Measurements from ENCODE around the gene NUP88. TPM values are rescaled to one million over a fixed set of nuclear protein-coding genes. Genes with fewer than 3 reads are reported as not detected.
A peak's percentile ranks its signal among the peaks of the same experiment; 100 is the strongest.
"Not testable (repeated sequence)": the region's sequence is repeated elsewhere in the genome, so short reads cannot be mapped to it uniquely, and the experiment has no call there.

Gene NUP88
- total RNA-seq, 2 donors from 2014 or later = 77.2 to 101 TPM

DNA sequence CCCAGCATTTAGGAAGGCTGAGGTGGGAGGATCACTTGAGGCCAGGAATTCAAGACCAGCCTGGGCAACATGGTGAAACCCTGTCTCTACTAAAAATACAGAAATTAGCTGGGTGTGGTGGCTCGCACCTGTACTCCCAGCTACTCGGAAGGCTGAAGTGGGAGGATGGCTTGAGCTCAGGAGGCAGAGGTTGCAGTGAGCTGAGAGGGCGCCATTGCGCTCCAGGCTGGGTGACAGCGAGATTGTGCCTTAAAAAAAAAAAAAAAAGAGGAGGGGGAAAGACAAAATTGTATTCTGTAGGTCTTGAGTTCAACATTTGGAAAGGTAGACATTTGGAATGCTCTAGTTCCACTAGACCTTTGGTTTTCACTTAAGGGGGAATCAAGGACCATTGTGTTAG is 11.8 kb upstream of the NUP88 start:
- ATAC-seq (replicated peaks); H3K27me3 Mint-ChIP-seq; H3K4me3 Mint-ChIP-seq; H3K9me3 Mint-ChIP-seq; H3K4me1 Mint-ChIP-seq: not testable (repeated sequence)
- Mint-ChIP-seq H3K27ac (peak overlapping the region; percentile 89), H3K36me3 (ENCODE audit: low read depth) (peaks cover 97% of the 10 kb centered on the region)

DNA sequence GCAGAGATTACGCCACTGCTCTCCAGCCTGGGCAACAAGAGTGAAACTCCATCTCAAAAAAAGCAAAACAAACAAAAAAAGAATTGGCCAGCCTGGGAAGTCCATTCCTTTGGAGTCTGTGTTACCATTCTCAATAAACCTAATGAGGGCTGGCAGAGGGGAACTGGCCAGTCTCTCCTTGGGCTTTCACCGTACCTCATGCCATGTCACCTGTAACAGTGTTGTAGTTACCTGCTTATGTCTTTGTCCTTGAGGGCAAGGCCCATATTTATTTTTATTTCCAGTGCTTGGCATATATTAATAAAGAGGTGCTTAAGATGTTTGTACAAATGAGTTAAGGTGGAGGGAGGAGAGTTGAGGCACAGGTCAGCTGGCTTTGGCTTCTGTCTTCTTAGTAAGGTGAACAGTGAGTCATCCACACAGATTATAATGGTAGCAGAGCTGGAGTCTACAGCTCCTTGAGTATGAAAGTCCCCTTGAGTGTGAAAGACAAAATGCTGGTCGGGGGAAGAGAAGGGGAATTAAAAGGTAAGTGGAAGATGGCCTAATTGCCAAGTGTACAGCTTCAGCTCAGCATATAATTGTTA is 11.0 kb upstream of the NUP88 start:
- Mint-ChIP-seq H3K36me3 (ENCODE audit: low read depth) (peaks cover 98% of the 10 kb centered on the region), H3K27me3 (no peaks in the 10 kb centered on the region), H3K27ac (peak overlapping the region; percentile 89), H3K4me3 (no peak overlapping the region), H3K4me1 (peaks cover 6% of the 10 kb centered on the region), H3K9me3 (no peaks in the 10 kb centered on the region)
- ATAC-seq (replicated peaks) = no peak

DNA sequence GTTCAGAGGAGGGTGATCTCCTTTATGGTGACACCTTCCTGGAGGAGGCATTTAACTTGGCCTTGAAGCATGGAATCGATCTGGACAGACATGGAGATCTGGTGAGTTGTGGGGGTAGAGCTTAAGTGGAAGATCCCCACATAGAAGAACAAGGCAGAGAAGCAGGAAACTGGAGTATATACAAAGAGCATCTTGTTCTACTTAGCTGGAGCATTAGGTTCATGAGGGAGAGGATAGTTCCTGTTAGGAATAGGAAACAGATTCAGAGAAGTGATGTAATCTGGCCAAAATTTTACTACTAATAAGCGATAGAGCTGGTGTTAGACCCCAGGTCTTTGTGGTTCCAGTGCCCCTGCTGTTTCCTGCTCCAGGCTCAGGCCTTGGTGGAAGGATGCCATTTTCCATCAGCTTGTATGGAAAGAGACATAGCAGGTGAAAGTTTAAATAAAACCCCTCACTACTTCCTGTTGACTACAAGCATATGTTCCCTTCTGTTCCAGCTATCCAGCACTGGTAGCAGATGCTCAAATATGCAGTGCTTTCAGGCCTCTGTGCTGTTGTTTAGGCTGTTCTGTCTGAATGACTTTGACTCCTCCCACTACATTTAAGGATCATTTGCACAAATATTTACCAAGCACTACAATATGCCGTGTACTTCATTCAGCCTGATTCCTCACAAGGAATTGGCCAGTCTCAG is 9.9 kb upstream of the NUP88 start:
- no peak for ATAC-seq (replicated peaks)
- no peaks in the 10 kb centered on the region for H3K27me3 Mint-ChIP-seq
- H3K36me3 Mint-ChIP-seq (ENCODE audit: low read depth) = peaks cover 98% of the 10 kb centered on the region
- H3K4me1 Mint-ChIP-seq = peaks cover 6% of the 10 kb centered on the region
- no peak overlapping the region for H3K4me3 Mint-ChIP-seq
- H3K27ac Mint-ChIP-seq = peak overlapping the region; percentile 52
- no peaks in the 10 kb centered on the region for H3K9me3 Mint-ChIP-seq

DNA sequence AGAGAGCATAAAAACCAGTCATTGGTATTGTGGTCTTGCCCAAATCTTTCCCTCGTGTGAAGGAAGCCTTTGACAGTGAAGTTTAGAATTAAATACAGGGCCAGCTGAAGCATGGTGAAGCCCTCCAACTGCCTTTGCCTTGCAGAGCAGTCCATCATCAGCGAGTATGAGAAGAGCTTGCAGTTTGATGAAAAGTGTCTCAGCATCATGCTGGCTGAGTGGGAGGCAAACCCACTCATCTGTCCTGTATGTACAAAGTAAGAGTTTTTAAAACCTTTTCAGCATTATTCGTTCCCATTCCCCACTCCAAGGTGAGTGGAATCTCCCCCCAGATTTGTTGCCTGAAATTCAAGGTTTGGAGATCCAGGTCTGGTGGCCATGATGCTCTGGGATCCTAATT is 6.4 kb upstream of the NUP88 start:
- Mint-ChIP-seq H3K27me3 (no peaks in the 10 kb centered on the region), H3K36me3 (ENCODE audit: low read depth) (peaks cover 98% of the 10 kb centered on the region), H3K9me3 (no peaks in the 10 kb centered on the region), H3K27ac (no peak overlapping the region), H3K4me1 (peaks cover 21% of the 10 kb centered on the region), H3K4me3 (no peak overlapping the region)
- no peak for ATAC-seq (replicated peaks)

DNA sequence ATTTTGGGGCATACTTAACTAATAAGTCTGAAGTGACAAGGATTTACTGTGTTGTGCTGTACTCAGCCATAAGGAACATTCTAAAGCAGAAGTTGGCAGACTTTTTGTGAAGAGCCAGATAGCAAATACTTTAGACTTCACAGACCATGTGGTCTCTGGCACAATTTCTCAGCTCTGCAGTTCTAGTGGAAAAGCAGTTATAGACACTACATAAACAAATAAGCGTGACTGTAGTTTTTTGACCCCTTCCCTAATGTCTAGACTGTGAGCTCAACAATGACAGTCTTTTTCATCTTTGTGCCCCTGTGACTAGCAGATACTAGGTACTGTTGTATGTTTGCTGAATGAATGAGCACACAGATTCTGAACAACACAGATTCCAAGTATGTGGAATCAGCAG is 5.4 kb upstream of the NUP88 start:
- ATAC-seq (replicated peaks) = no peak

DNA sequence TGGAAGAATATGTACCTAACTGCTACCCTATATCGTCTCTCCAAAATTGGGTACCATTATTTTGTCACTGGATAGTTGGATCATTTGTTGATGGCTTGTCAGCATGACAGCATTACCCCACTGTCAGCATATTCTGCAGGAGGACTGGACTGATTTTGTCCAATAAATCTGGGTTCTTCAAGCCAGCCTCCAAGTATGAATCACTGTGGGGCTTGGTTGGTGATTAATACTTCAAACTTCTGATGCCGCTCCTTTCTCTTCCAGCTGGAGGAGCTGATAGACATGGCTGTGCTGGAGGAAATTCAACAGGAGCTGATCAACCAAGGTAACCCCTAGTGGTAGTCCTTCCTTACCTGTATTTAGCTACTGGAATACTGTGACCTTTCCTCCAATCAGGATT is 3.0 kb upstream of the NUP88 start:
- H3K27ac Mint-ChIP-seq = no peak overlapping the region
- H3K4me1 Mint-ChIP-seq = peaks cover 22% of the 10 kb centered on the region
- no peaks in the 10 kb centered on the region for H3K9me3 Mint-ChIP-seq
- ATAC-seq (replicated peaks) = no peak
- peaks cover 98% of the 10 kb centered on the region for H3K36me3 Mint-ChIP-seq (ENCODE audit: low read depth)
- H3K4me3 Mint-ChIP-seq = no peak overlapping the region
- H3K27me3 Mint-ChIP-seq = no peaks in the 10 kb centered on the region

More for the DNA sequence above, 5.4 kb upstream of the NUP88 start:
- H3K4me3 Mint-ChIP-seq = no peak overlapping the region
- no peak overlapping the region for H3K27ac Mint-ChIP-seq
- H3K4me1 Mint-ChIP-seq = peaks cover 22% of the 10 kb centered on the region
- H3K36me3 Mint-ChIP-seq (ENCODE audit: low read depth) = peaks cover 98% of the 10 kb centered on the region
- H3K9me3 Mint-ChIP-seq = no peaks in the 10 kb centered on the region
- H3K27me3 Mint-ChIP-seq = no peaks in the 10 kb centered on the region

DNA sequence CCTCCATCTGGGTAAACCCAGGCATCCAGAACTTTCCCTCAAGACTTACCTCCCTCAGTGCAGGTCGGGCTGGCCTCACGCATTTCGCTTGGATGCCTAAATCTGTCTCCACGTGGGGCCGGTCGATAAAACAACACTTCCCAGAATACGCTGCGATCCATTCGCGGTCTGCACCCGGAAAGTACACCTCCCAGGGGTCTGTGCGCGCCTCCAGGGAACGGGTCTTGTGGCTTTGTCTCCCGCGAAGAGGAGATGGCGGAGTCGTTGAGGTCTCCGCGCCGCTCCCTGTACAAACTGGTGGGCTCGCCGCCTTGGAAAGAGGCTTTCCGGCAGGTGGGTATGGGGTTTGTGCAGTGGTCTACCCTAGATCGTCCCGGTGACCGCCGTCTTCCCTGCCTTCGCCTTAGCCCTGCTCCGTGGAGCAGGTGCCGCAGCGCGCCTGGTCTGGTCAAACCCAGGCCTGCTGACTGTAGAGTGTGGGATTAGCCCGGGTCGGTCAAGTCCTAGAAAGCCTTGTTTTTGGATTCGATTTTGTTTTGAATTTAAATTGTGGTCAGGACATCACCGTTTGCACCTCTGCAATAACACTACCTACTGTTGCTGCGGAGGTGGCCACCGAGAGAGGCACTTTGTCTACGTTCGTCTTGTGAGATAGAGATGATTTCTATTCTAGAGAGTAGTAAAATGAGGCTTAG is 644 bp upstream of the NUP88 start, which contains the start of gene RPAIN:
TSS of gene RPAIN (plus strand) at position 224 of the 695 bp plus-strand sequence. CDS start at position 253, 29 bp downstream.
- peak; percentile 65 for ATAC-seq (replicated peaks)
- Mint-ChIP-seq H3K27me3 (no peaks in the 10 kb centered on the region), H3K36me3 (ENCODE audit: low read depth) (peaks cover 98% of the 10 kb centered on the region), H3K9me3 (no peaks in the 10 kb centered on the region), H3K4me1 (peaks cover 22% of the 10 kb centered on the region), H3K27ac (peak within 1 kb of the TSS; percentile 86), H3K4me3 (peak within 1 kb of the TSS; percentile 88)

DNA sequence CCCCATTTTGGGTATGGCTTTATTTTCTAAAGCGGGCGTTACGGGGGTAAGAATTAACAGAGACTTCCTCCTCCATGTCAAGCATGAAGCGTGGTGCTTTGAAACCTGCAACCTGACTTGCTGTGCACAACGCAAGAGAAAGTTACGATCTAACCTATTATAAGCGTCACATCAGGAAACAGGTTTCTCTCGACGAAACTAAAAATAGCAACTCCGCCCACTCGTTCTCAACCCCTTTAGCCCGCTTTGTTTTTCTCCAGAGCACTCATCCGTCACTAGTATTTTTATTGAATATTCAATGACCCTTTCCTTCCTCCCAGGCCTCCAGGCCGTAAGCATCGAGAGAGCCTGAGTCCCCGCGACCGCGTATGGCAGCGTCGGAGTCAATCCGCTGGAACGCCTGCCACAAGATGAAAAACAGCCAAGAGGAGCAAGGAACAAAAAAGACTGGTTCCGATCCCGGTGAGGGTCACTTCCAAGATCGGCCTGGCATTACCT is 555 bp downstream of the NUP88 start:
- Mint-ChIP-seq H3K4me3 (peak overlapping the region; percentile 88), H3K36me3 (ENCODE audit: low read depth) (peaks cover 98% of the 10 kb centered on the region), H3K27me3 (no peaks in the 10 kb centered on the region), H3K27ac (peak overlapping the region; percentile 86), H3K9me3 (no peaks in the 10 kb centered on the region), H3K4me1 (peaks cover 22% of the 10 kb centered on the region)
- ATAC-seq (replicated peaks) = peak; percentile 46

DNA sequence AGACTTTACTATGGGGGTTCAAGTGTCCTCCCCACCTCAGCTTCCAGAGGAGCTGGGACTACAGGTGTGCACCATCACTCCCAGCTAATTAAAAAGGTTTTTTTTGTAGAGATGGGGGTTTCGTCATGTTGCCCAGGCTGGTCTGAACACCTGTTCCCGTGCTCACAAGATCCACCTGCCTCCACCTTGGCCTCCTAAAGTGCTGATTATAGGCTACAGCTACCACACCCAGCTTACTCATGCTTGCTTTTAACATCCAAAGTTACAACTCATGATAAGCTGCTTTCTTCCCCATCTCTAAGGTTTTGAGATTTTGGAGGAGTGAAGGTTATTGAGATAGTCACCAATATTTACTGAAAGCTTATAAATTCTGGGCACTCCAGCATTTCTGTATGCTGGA is 2.6 kb downstream of the NUP88 start:
- H3K4me1 Mint-ChIP-seq = peaks cover 25% of the 10 kb centered on the region
- no peaks in the 10 kb centered on the region for H3K9me3 Mint-ChIP-seq
- no peak overlapping the region for H3K27ac Mint-ChIP-seq
- H3K27me3 Mint-ChIP-seq = no peaks in the 10 kb centered on the region
- ATAC-seq (replicated peaks) = no peak
- H3K4me3 Mint-ChIP-seq = peak overlapping the region; percentile 88
- H3K36me3 Mint-ChIP-seq (ENCODE audit: low read depth) = peaks cover 98% of the 10 kb centered on the region

DNA sequence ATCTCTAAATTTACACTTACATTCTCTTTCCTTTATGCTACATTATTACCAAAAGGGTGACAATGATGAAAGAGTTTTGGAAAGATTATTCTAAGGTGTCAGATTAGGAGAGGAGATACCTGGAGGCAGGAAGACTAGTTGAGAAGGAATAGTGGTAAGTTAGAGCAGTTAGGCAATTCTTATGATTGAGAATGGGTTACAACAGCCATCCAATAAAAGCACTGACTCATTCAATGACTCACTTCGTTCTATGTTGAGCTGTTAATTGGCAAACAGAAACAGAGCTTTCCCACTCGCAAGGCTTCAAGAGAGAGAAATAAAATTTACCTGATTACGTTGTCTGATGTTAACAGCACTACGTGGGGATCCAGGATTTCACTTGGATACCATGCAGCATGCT is 5.8 kb downstream of the NUP88 start:
- Mint-ChIP-seq H3K4me1 (peaks cover 24% of the 10 kb centered on the region), H3K27ac (no peak overlapping the region), H3K9me3 (no peaks in the 10 kb centered on the region), H3K36me3 (ENCODE audit: low read depth) (peaks cover 69% of the 10 kb centered on the region), H3K4me3 (peak overlapping the region; percentile 9), H3K27me3 (no peaks in the 10 kb centered on the region)
- ATAC-seq (replicated peaks) = peak; percentile 86

DNA sequence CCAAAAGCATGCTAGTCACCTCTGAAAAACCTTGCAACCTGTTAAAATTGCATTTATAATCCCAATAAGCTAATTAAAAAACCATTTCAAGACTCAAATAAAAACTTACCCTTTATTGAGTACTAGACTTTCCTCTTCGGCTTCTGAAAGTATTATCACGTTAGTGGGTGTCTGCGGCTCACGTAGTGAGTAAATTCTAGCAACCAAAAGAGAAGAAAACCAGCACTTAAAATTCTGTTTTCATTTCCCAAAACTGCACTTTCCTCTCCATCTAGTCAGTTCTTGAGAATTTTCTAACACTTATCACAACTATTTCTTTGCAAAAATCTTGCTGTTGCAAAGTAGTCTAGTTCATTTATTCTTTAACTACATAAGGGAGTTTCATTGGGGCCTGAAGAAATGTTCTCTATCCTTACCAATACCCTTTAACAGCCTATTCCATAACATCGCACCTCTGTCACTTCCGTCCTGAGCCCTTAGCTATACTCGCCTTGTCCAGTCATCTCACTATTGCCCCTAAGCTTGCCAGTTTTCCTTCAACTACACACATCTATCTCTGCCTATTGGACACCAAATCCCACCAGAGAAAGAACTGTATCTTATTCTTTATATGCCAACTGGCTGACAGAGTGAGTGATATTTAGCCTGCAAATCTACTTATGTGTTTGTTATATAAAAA is 8.7 kb downstream of the NUP88 start:
- Mint-ChIP-seq H3K4me1 (peaks cover 24% of the 10 kb centered on the region), H3K27me3 (no peaks in the 10 kb centered on the region), H3K9me3 (no peaks in the 10 kb centered on the region), H3K36me3 (ENCODE audit: low read depth) (peaks cover 42% of the 10 kb centered on the region), H3K27ac (peak overlapping the region; percentile 10), H3K4me3 (peak overlapping the region; percentile 25)
- ATAC-seq (replicated peaks) = peak; percentile 70

DNA sequence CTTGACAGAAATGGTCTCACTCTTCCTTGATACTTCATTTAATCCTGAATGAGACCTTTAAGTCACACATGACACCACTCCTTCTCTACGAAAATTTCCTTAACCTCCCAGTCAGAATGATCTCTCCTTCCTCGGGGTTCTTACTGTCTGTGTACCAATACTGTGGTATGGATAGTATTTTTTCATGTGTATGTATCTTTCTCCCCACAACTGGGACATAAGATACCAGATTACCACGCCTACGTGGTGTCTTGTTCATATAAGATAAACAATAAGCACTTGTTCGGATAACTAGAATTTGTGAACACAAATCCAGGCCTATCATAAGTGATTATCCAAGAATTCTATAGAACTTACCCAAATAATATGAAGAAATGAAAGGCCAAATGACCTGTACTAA is 11.3 kb downstream of the NUP88 start:
- Mint-ChIP-seq H3K27me3 (no peaks in the 10 kb centered on the region), H3K4me3 (no peak overlapping the region), H3K9me3 (no peaks in the 10 kb centered on the region), H3K27ac (no peak overlapping the region), H3K36me3 (ENCODE audit: low read depth) (peaks cover 17% of the 10 kb centered on the region), H3K4me1 (peaks cover 24% of the 10 kb centered on the region)
- ATAC-seq (replicated peaks) = no peak

DNA sequence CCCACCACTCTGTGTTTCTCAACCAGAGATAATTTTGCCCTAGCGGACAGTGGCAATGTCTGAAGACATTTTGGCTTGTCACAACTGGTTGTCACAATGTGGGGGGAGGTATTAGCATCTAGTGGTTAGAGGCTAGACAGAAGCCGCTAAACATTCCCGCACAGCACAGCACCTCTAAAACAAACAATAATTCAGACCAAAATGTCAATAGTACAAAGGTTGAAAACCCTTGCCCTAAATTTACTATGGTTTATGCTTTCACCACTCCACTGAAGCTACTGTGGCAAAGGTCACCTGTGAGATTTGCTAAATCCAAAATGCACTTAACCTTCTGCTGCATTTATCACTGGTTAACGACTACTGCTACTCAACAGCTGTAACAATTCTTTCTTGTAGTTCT is 14.1 kb downstream of the NUP88 start:
- Mint-ChIP-seq H3K4me3 (no peak overlapping the region), H3K36me3 (ENCODE audit: low read depth) (peaks cover 8% of the 10 kb centered on the region), H3K27me3 (no peaks in the 10 kb centered on the region)

DNA sequence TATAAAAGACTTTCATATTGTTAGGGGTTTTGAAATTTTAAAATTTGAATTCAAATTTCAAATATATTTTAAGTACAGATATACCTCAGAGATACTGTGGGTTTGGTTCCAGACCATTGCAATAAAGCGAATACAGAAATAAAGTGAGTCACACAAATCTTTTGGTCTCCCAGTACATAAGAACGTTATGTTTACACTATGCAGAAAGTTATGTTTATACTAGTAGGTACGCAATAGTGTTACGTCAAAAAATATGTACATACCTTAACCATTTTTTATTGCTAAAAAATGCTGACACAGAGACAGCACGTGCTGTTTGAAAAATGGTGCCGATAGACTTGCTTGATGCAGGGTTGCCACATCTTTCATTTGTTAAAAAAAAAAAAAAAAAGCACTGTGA is 19.7 kb downstream of the NUP88 start:
- H3K27me3 Mint-ChIP-seq = no peaks in the 10 kb centered on the region
- no peak for ATAC-seq (replicated peaks)
- no peak overlapping the region for H3K4me3 Mint-ChIP-seq
- H3K9me3 Mint-ChIP-seq = no peaks in the 10 kb centered on the region
- H3K27ac Mint-ChIP-seq = no peak overlapping the region
- peaks cover 64% of the 10 kb centered on the region for H3K36me3 Mint-ChIP-seq (ENCODE audit: low read depth)
- H3K4me1 Mint-ChIP-seq = peaks cover 5% of the 10 kb centered on the region

More for the DNA sequence above, 14.1 kb downstream of the NUP88 start:
- peaks cover 8% of the 10 kb centered on the region for H3K4me1 Mint-ChIP-seq
- no peak for ATAC-seq (replicated peaks)
- no peak overlapping the region for H3K27ac Mint-ChIP-seq
- H3K9me3 Mint-ChIP-seq = no peaks in the 10 kb centered on the region

All from activated T-helper 17 cell treated with anti-CD3 and anti-CD28 coated beads, Interleukin-2, amount 50 U/mL, for 72 hours (primary cell).